ACC112 (cell line): ENCODE measurements around the gene FRMPD2.
"Not testable (repeated sequence)": the region's sequence is repeated elsewhere in the genome, so short reads cannot be mapped to it uniquely, and the experiment has no call there.

Experiments used
- H2AFZ ChIP-seq: fragments of 200-600 bp; sonication (generic); one replicate; pipeline ENCODE4 v1.6.0; 2017; ENCODE audit warnings: antibody characterized with exemption, low read length; ENCODE audit not compliant: unreplicated experiment
- H3K27ac ChIP-seq: fragments of 200-600 bp; sonication (generic); 2 replicates; pipeline ENCODE4 v1.5.1; 2014; ENCODE audit warnings: low read depth, mild to moderate bottlenecking, antibody characterized with exemption, low read length, moderate library complexity
- H3K27me3 ChIP-seq: fragments of 200-600 bp; sonication (generic); 2 replicates; pipeline ENCODE4 v1.6.1; 2014; ENCODE audit warnings: mild to moderate bottlenecking, antibody characterized with exemption, low read length, moderate library complexity, mixed read lengths; ENCODE audit not compliant: insufficient read depth
- H3K36me3 ChIP-seq: fragments of 200-600 bp; sonication (generic); 2 replicates; pipeline ENCODE4 v1.6.1; 2016; ENCODE audit warnings: mild to moderate bottlenecking, antibody characterized with exemption, low read length, moderate library complexity, mixed read lengths; ENCODE audit not compliant: insufficient read depth
- H3K4me1 ChIP-seq: fragments of 200-600 bp; sonication (generic); one replicate; pipeline ENCODE4 v1.6.1; 2016; ENCODE audit warnings: low read length, mixed read lengths; ENCODE audit not compliant: insufficient read depth, unreplicated experiment, control insufficient read depth
- H3K4me3 ChIP-seq: fragments of 200-600 bp; sonication (generic); 2 replicates; pipeline ENCODE4 v1.5.1; 2014; ENCODE audit warnings: mild to moderate bottlenecking, low read depth, low read length
- H3K79me2 ChIP-seq: fragments of 200-600 bp; sonication (generic); one replicate; pipeline ENCODE4 v1.6.0; 2016; ENCODE audit warnings: low read length; ENCODE audit not compliant: control insufficient read depth, unreplicated experiment, insufficient read depth

FRMPD2 gene

DNA sequence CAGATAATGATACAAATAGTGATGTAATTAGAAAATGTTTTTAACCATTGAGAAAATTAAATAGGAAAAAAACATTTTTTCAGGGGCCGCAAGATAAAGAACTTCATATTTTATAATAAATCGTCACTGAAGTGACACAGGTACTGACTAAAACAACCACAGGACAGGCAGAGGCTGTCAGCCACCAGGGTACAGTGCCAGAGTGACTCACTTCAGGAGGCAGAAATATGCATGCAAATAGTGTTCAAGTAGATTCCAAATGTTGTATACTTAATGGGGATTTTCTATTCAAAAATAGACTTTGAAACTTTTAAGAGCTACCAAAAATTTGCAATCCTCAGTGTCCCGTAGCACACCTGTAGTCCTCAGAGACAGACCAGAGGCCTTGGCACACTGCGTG, 68.6 kb downstream of the FRMPD2 start:
- H3K27ac ChIP-seq, result no peak overlapping the region
- peaks cover 81% of the 10 kb centered on the region for H3K27me3 ChIP-seq
- no peaks in the 10 kb centered on the region for H3K79me2 ChIP-seq
- H3K36me3 ChIP-seq, result no peaks in the 10 kb centered on the region
- no peak overlapping the region for H2AFZ ChIP-seq
- no peaks in the 10 kb centered on the region for H3K4me1 ChIP-seq
- H3K4me3 ChIP-seq, result no peak overlapping the region

DNA sequence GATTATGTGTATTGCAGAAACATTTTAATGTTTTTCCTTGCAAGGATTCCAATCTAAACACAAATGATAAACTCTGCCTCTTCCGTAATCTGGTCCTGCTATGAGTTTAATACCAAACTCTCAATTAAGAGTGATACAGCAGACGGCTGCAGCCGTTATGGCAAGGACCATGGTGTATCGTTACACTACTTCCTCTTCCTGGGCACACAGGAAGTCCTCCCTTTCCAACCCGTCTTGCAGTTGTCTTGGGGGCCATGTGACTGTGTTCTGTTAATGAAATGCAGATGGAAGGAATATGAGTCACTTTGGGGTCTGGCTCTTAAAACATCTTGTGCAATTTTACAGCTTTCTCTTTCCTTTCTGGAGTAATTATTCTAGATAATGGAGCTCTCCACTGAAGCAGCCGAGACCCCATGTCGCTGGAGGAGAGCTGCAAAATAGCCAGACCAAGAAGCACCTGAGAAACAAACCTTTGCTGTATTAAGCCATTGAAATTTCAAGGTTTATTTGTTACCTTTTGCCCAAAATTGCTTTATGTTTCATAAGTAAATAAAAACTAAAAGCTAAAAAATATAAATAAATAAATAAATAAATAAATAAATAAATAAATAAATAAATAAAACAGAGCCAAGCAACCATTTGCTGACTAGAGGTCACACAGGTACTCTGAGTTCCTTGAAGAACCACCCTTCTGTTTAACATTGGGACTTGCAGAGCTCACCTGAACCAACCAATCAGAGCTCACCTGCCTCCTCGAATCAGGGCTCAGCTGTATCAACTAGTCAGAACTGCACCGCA, 74.7 kb downstream of the FRMPD2 start:
- Histone ChIP-seq H3K4me3 (peak overlapping the region; percentile 45; the same call in 1 of the 2 replicates), H2AFZ (peak overlapping the region; percentile 30)

DNA sequence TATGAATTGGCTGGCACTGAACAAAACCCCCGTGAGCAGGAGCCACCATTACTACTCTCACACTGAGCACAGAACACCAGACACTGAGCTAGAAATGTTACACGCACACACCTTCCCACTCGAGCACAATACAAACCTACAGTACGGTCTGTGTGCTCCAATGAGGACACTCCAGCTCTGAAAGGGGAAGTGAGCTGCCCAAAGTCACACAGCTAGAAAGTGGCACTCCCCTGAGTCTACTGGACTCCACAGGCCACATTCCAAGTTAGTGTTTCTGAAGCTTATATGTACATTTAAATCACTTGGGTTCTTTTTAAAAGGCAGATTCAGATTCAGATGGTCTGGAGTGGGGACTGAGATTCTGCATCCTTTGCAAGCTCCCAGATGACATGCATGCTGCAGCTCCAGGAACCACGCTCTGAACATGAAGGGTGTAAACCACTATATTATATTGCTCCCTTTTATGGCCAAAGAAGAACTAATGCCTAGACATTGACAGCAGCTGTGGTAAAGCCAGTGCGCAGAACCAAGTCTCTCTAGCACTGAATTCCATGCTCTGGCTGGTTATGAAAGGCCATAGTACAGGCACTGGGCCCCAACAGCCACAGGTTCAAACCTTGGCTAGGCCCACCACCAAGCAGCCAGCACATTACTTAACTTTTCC, 77.1 kb downstream of the FRMPD2 start:
- no peak overlapping the region for H3K27ac ChIP-seq
- peaks cover 5% of the 10 kb centered on the region for H3K4me1 ChIP-seq
- H3K36me3 ChIP-seq, result no peaks in the 10 kb centered on the region
- H2AFZ ChIP-seq, result no peak overlapping the region
- H3K27me3 ChIP-seq, result peaks cover 51% of the 10 kb centered on the region
- H3K4me3 ChIP-seq, result no peak overlapping the region
- no peaks in the 10 kb centered on the region for H3K79me2 ChIP-seq

More for the DNA sequence above, 74.7 kb downstream of the FRMPD2 start:
- no peaks in the 10 kb centered on the region for H3K36me3 ChIP-seq
- H3K27ac ChIP-seq, result no peak overlapping the region
- peaks cover 5% of the 10 kb centered on the region for H3K4me1 ChIP-seq
- H3K27me3 ChIP-seq, result peaks cover 54% of the 10 kb centered on the region
- H3K79me2 ChIP-seq, result no peaks in the 10 kb centered on the region

DNA sequence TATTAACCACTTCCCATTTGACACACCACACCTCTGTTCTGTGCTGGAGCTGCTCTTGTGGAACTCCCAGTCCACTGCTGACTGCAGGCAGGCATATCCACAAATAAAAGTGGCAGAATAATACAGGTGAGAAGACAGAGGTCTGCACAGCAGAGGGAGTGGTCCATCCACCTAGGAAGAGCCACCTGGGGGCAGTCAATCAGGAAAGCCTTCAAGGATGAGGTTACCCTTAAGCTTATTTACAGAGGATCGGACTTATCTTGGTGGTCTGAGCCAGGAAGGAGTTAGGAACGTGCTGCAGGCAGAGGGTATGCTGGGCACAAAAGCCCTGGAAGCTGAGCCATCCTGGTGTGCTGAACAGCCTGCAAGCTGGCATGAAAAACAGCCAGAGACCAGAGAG, 78.7 kb downstream of the FRMPD2 start:
- Histone ChIP-seq H3K27me3 (peaks cover 53% of the 10 kb centered on the region), H3K27ac (no peak overlapping the region), H3K4me3 (no peak overlapping the region), H3K36me3 (no peaks in the 10 kb centered on the region), H3K79me2 (no peaks in the 10 kb centered on the region), H3K4me1 (peaks cover 5% of the 10 kb centered on the region), H2AFZ (no peak overlapping the region)

DNA sequence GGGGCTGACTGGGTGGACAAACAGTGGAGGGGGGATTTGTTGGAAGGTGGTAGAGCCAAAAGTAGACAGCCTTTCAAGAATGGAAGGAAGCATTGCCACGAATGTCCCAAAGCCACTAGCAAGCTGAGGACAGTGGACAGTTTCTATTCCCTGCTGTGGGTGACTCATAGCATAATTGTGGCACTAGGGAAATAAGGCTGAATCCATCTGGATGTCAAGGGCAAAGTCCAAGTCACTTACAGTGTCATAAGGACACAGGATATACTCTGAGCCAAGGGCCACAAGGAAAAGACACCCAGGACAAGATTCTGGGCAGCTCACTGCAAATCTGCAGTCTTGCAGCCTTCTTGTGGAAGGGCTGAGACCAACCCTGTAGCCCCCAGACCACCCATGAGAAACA, 79.7 kb downstream of the FRMPD2 start:
- H3K27ac ChIP-seq, result no peak overlapping the region
- H3K79me2 ChIP-seq, result no peaks in the 10 kb centered on the region
- no peaks in the 10 kb centered on the region for H3K36me3 ChIP-seq
- peaks cover 5% of the 10 kb centered on the region for H3K4me1 ChIP-seq
- H2AFZ ChIP-seq, result no peak overlapping the region
- peaks cover 60% of the 10 kb centered on the region for H3K27me3 ChIP-seq
- H3K4me3 ChIP-seq, result no peak overlapping the region

DNA sequence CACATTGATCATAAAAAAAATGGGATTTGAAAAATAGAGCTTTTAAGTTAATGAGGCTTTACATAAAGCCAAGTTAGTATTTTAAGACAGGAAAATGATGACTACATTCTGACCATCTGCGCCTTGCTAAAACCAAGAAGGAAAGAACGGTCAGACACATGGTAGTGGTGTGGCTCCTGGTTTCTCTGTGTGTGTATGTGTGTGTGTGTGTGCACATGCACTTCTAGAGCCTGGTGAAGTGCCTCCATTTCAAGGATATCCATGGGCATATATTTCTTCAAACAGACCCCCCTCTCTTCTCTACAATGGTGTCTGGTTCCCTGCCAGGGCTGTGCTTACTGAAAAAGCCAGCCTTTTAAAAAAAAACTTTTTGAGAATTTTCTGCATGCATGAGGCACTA, 80.9 kb downstream of the FRMPD2 start:
- peaks cover 72% of the 10 kb centered on the region for H3K27me3 ChIP-seq
- no peaks in the 10 kb centered on the region for H3K79me2 ChIP-seq
- H3K27ac ChIP-seq, result no peak overlapping the region
- H3K4me1 ChIP-seq, result no peaks in the 10 kb centered on the region
- no peaks in the 10 kb centered on the region for H3K36me3 ChIP-seq
- no peak overlapping the region for H3K4me3 ChIP-seq
- H2AFZ ChIP-seq, result no peak overlapping the region

DNA sequence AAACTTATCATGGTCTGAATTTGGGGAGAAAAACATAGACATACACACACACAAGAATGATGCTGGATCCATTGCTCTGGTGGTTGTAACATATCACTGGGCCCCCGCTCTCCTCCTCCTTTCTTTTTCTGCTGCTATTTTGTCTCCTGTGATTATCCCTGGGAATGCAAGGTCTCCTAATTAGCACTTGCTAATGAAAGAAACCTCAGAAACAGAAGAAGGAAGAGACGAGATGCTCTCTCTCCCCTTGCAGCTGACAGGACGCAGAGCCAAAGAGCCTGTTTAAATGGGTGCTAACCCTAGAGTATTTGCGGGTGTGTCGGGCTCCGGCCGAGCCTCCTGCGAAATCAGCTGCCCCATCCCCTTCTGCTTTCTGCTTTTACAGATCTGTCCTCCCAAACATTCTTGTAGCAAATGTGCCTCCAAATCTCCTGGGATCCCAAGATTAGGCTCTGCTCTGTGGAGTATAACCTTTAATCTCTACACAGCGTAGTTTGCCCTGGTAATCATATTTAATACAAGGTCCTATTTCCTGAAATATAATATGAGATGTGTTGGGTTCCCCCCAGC, 81.5 kb downstream of the FRMPD2 start:
- H3K27ac ChIP-seq, result no peak overlapping the region
- peaks cover 77% of the 10 kb centered on the region for H3K27me3 ChIP-seq
- H3K4me3 ChIP-seq, result no peak overlapping the region
- no peaks in the 10 kb centered on the region for H3K4me1 ChIP-seq
- no peaks in the 10 kb centered on the region for H3K36me3 ChIP-seq
- H2AFZ ChIP-seq, result no peak overlapping the region
- H3K79me2 ChIP-seq, result no peaks in the 10 kb centered on the region

DNA sequence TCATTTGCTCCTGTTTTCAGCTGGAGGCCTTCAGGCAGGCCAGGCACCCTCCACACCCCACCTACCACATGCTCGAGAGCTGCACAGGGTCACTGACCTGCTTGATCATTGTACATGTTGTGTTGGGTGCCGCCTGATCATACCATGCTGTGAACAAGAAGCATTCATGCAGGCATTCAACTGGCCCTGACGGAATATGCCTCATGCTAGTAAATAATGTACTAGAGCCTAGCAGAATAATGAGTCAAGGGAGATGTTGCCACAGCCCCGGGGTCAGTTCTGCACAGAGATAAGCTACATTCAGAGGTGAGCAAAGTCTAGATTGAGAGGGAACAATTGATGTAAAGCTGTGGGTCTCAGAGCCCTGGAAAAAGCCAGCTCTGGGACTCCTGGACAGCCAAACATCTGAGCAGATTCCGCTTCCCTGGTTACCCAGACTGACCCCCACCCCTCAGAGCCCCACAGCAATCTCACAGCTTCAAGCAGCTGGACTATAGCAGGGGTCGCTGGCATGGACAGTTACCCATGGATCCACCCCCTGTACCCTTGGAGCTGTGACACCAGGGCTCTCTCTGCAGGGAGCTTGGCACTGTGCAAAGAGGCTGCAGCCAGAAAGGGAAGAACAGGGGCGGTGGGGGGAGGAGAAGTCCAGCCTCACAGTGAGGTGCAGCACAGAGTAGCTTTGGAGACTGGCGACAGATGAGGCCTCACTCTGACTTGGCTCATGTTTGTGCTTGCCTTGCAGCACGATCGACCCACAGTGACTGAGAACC, 86.6 kb downstream of the FRMPD2 start:
- no peak overlapping the region for H3K4me3 ChIP-seq
- H3K79me2 ChIP-seq, result no peaks in the 10 kb centered on the region
- H3K4me1 ChIP-seq, result no peaks in the 10 kb centered on the region
- H2AFZ ChIP-seq, result no peak overlapping the region
- no peak overlapping the region for H3K27ac ChIP-seq
- peaks cover 90% of the 10 kb centered on the region for H3K27me3 ChIP-seq
- H3K36me3 ChIP-seq, result no peaks in the 10 kb centered on the region

DNA sequence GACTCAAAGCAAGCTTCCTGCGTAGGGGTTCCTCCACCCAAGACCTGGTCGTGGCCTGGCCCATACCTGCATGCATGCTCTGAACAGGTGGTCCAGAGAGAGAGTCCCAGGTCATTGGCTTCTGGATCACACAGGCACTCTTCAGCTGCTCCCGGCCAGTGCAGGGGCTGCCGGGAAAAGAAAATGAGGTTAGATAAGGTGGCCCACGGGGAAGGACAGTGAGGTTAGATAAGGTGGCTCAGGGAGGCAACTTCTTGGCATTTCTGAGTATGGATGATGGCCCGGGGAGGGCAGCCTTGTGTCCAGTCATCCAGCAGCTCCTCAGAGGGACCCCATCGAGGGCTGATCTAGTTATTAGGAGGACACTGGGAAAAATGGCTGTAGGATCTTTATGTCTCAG, 87.4 kb downstream of the FRMPD2 start:
- no peaks in the 10 kb centered on the region for H3K4me1 ChIP-seq
- H2AFZ ChIP-seq, result no peak overlapping the region
- no peaks in the 10 kb centered on the region for H3K79me2 ChIP-seq
- peaks cover 93% of the 10 kb centered on the region for H3K27me3 ChIP-seq
- no peak overlapping the region for H3K27ac ChIP-seq
- no peaks in the 10 kb centered on the region for H3K36me3 ChIP-seq
- no peak overlapping the region for H3K4me3 ChIP-seq

DNA sequence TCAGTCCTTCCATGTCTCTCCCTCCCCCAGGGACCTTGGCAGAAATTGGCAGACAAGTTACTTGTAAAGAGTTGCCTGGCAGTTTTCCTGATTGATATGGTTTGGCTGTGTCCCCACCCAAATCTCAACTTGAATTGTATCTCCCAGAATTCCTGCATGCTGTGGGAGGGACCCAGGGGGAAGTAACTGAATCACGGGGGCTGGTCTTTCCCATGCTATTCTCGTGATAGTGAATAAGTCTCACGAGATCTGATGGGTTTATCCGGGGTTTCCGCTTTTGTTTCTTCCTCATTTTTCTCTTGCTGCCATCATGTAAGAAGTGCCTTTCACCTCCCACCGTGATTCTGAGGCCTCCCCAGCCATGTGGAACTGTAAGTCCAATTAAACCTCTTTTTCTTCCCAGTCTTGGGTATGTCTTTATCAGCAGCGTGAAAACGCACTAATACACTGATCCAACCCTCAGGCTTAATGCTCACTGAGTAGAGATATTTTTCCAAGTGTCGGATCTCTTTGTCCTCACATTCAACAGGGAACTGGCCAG, 88.2 kb downstream of the FRMPD2 start:
- H2AFZ ChIP-seq, H3K79me2 ChIP-seq: not testable (repeated sequence)

More for the DNA sequence above, 88.2 kb downstream of the FRMPD2 start:
- not testable (repeated sequence) for H3K4me3 ChIP-seq, H3K4me1 ChIP-seq, H3K36me3 ChIP-seq, H3K27ac ChIP-seq
- H3K27me3 ChIP-seq, result peaks cover 91% of the 10 kb centered on the region
